Cardiac fibroblast (primary cell): ENCODE results near the gene CCDC63.
A peak's percentile ranks its signal among the peaks of the same experiment; 100 is the strongest.

Experiments used
- DNase-seq, 2 donors: peaks; one replicate each; pipeline versions ENCODE4 v3.0.0 to v3.0.0-alpha.2; 2010; ENCODE audit warnings: low read depth in 2 of 2
- H3K4me3 ChIP-seq, 2 donors: replicated peaks in 1 of 2; 1 replicate in 1 of 2; 2 replicates in 1 of 2; pipeline ENCODE4 v1.5.1; 2011; ENCODE audit warnings: low read depth in 2 of 2, low read length in 2 of 2, mild to moderate bottlenecking in 2 of 2, moderate library complexity in 1 of 2
- TF ChIP-seq, protein P1 (sequence below): IDR thresholded peaks from one replicate; pipeline ENCODE4 v1.5.1; 2011; ENCODE audit warnings: low read depth, mild to moderate bottlenecking, low read length, inconsistent platforms

The CCDC63 gene

DNA sequence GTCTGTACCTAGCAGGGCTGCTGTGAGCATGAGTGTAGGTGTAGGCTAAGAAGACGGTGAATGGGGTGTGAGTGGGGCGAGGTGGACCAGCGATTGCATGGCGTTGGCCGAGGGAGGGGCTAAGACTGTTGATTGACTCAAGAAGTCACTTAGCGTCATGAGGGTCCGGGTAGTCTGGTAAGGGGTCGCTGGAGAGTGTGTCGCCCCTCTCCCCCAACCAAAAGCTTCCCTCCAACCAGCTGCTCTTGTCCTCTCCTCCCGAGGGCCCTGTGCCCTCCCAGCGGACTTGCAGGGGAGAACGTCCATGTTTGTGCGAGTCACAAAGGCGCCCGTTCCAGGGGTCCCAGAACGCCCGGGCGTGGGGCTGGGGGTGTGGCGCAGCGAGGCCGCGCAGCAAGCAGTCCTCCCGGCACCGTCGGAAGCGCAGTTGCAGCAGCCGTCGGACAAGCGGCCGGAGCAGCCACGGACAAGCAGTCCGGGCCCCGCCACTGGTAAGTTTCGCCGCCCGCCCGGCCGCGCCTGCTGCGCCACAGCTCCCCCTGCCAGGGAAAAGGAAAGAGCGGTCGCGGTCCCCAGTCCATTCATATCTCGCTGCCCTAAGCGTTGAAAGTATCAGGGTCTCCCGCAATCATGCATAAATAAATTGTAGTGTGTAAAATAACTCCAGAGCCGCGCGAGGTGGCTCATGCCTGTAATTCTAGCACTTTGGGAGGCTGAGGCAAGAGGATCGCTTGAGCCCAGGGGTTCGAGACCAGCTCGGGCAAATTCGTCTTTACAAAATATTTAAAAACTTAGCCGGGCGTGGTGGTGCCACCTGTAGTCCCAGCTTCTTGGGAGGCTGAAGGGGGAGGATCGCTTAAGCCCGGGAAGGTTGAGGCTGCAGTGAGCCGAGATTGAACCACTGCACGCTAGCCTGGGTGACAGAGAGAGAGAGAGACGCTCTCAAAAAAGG, at the start of gene CCDC63:
TSS of gene CCDC63 (plus strand) at position 373 of the 952 bp plus-strand sequence. CDS start 5,968 bp downstream, outside the sequence.
- H3K4me3 ChIP-seq, result peak within 1 kb of the TSS in 1 of 2 donors; percentile 16
- DNase-seq, result peak; percentile 32 to 56
- TF ChIP-seq, protein P1, sequence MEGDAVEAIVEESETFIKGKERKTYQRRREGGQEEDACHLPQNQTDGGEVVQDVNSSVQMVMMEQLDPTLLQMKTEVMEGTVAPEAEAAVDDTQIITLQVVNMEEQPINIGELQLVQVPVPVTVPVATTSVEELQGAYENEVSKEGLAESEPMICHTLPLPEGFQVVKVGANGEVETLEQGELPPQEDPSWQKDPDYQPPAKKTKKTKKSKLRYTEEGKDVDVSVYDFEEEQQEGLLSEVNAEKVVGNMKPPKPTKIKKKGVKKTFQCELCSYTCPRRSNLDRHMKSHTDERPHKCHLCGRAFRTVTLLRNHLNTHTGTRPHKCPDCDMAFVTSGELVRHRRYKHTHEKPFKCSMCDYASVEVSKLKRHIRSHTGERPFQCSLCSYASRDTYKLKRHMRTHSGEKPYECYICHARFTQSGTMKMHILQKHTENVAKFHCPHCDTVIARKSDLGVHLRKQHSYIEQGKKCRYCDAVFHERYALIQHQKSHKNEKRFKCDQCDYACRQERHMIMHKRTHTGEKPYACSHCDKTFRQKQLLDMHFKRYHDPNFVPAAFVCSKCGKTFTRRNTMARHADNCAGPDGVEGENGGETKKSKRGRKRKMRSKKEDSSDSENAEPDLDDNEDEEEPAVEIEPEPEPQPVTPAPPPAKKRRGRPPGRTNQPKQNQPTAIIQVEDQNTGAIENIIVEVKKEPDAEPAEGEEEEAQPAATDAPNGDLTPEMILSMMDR, result peak; percentile 54

DNA sequence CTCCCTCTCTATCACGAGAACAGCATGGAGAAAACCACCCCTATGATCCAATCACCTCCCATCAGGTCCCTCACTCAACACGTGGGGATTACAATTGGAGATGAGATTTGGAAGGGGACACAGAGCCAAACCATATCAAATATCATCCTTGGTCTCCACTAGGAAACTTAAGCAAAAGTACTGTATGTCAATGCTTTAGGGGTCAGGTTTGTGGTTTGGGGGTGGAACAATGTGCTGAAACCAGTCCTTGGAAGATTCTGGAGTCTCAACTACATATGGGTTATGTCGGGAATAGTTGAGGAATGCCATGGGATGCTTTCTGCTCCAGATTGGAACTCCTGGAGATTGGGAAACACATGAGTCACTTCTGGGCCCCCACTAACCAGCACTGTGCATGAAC, 48.3 kb upstream of the CCDC63 start:
- peak in 1 of 2 donors; percentile 44 for DNase-seq
- TF ChIP-seq, protein P1, result no peak
- no peak overlapping the region for H3K4me3 ChIP-seq

DNA sequence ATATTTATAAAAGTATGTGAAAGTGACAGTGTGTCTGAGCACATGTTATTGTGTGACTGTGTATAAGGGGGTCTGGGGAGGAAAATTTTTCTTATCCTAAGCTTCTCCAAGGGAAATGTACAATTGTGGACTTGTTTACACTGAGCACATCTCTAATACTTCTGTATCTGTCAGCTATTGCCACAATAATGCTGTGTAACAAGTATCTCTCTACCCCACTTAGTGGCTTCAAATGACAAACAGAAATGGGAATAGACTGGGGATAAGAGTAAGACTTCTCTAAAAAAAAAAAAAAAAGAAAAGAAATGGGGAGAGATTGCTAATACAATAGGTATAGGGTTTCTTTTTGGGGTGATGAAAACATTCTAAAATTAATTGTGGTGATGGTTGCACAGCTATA, 44.3 kb upstream of the CCDC63 start:
- H3K4me3 ChIP-seq, result no peak overlapping the region
- TF ChIP-seq, protein P1, result no peak
- DNase-seq, result no peak

DNA sequence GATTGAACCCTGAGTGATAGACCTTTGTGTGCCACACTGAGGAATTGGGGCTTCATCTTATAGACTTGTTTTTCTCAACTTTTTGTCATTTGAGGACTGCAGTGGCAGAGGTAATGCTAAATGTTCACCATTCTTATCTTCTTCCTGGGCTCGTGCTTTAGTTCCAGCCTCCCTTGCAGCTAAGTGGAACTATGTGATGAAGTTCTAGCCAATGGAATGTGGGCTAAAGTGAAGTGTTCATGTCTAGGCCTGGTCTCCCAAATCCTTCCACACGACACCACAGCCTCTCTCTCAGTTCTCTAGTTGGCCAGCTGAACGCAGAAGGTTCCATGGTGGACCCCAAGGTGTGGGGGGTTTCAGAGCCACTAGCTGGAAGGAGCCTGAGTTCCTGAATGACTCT, 42.4 kb upstream of the CCDC63 start:
- TF ChIP-seq, protein P1, result no peak
- no peak for DNase-seq
- H3K4me3 ChIP-seq, result no peak overlapping the region

DNA sequence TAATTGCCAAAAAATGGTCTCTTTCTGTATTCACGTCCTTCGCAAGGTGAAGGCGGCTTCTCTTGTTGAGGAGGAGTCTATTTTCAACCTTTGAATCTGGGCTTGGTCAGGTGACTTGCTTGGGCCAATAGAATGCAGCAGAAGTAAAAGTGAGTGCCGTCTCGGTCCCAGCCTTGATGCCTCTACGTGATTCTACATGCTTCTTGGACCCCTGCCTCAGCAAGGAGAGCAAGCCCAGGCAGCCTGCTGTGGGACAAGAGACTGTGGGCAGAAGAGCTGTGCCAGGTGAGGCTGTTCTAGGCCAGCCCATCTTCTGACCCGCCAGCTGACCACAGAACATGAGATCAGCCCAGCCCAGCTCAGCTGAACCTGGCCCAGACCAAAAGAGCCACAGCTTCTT, 39.1 kb upstream of the CCDC63 start:
- H3K4me3 ChIP-seq, result no peak overlapping the region
- TF ChIP-seq, protein P1, result no peak
- no peak for DNase-seq

DNA sequence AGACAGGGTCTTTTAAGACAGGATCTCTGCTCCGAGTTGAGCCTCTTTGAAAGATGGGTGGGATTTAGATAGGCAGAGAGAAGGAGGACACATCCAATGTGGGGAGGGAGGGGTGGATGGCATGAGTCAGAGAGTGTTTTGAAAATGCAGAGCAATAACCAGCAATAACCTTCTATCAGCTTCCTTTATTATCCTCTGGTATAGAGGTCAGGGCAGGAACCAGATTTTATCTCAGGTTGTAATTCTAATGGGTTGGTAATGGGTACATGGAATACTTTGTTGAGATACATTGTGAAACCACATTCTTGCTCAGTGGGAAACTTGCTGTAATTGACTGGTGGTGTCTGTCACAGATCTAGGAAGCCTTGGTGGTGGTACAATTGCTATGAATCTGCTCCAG, 37.6 kb upstream of the CCDC63 start:
- TF ChIP-seq, protein P1, result no peak
- H3K4me3 ChIP-seq, result no peak overlapping the region
- DNase-seq, result no peak
